Activated CD4-positive, alpha-beta T cell treated with anti-CD3 and anti-CD28 coated beads, Interleukin-2, amount 50 U/mL, for 16 hours (primary cell): ENCODE measurements around the gene COL5A1.
A peak's percentile ranks its signal among the peaks of the same experiment; 100 is the strongest.
"Not testable (repeated sequence)": the region's sequence is repeated elsewhere in the genome, so short reads cannot be mapped to it uniquely, and the experiment has no call there.

Source experiments
- DNase-seq: peaks from one replicate; pipeline ENCODE4 v3.0.0-alpha.2; 2020

COL5A1 gene

GRCh38 chr9:134693641-134694367, 52.2 kb downstream of the COL5A1 start:
- no peak for DNase-seq

- no peak for DNase-seq
Measured at GRCh38 chr9:134694368-134694665, 52.7 kb downstream of the COL5A1 start.

- no peak for DNase-seq
Measured at GRCh38 chr9:134694714-134695113, 53.1 kb downstream of the COL5A1 start.

GRCh38 chr9:134695144-134695543, 53.5 kb downstream of the COL5A1 start:
- no peak for DNase-seq

GRCh38 chr9:134696433-134696832, 54.8 kb downstream of the COL5A1 start:
- no peak for DNase-seq

GRCh38 chr9:134698111-134698510, 56.5 kb downstream of the COL5A1 start:
- no peak for DNase-seq

- peak; percentile 61 for DNase-seq
Measured at GRCh38 chr9:134698587-134699342, 57.2 kb downstream of the COL5A1 start.

GRCh38 chr9:134699343-134699740, 57.7 kb downstream of the COL5A1 start:
- no peak for DNase-seq

- no peak for DNase-seq
Measured at GRCh38 chr9:134700636-134701350, 59.2 kb downstream of the COL5A1 start.

- DNase-seq = no peak
Measured at GRCh38 chr9:134701581-134702259, 60.1 kb downstream of the COL5A1 start.

- no peak for DNase-seq
Measured at GRCh38 chr9:134702291-134702690, 60.7 kb downstream of the COL5A1 start.

GRCh38 chr9:134703730-134704114, 62.1 kb downstream of the COL5A1 start:
- not testable (repeated sequence) for DNase-seq

- DNase-seq = no peak
Measured at GRCh38 chr9:134704498-134704897, 62.9 kb downstream of the COL5A1 start.

GRCh38 chr9:134705786-134706185, 64.2 kb downstream of the COL5A1 start:
- DNase-seq = no peak

GRCh38 chr9:134706522-134706921, 64.9 kb downstream of the COL5A1 start:
- no peak for DNase-seq

- no peak for DNase-seq
Measured at GRCh38 chr9:134707031-134707680, 65.6 kb downstream of the COL5A1 start.

- DNase-seq = no peak
Measured at GRCh38 chr9:134707731-134708671, 66.4 kb downstream of the COL5A1 start.

- DNase-seq = no peak
Measured at GRCh38 chr9:134708672-134709038, 67.1 kb downstream of the COL5A1 start.

GRCh38 chr9:134709512-134710270, 68.1 kb downstream of the COL5A1 start:
- no peak for DNase-seq

GRCh38 chr9:134710271-134710540, 68.6 kb downstream of the COL5A1 start:
- no peak for DNase-seq

GRCh38 chr9:134710901-134711300, 69.3 kb downstream of the COL5A1 start:
- no peak for DNase-seq
